ENCODE results near the gene FOXP1.
"Not testable (repeated sequence)": the region's sequence is repeated elsewhere in the genome, so short reads cannot be mapped to it uniquely, and the experiment has no call there.

FOXP1 gene

DNA sequence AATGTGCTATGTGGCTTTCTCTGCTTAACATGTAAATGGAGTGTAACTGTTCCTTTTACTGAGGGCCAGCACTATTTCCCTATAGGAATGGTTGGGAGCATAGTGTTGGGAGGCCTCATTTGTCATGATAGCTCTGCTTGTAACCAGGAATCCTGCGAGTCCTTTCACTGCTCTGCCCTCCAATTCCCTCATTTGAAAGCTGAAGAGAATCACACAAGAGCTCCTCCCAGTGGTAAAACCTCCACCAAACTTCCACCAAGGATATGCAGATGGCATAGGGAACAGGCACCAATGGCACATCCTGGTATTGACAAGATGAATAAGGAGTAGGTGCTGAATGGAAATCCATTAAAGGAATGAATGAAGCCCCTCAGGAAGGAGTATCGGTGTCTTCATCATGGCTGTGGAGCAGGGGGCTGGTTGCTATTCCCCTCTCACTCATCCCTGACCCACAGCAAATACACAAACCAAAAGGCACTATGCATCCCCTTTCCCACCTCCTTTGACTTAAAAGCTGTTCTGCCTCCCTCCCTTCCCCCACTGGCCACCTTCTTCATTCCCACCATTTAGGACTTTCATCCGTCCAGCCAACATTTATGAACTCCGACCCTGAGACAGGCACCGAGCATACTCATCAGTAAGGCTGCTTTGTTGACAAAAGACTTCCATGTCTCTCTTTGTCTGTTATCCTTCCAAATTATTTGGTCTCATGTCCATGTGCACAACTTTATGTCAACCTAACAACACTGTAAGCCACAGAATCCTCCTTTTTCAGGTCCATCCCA is 560.8 kb downstream of the FOXP1 start:
- Histone ChIP-seq H3K27ac (peak overlapping the region in 1 of 2 donors; percentile 23), H3K27me3 (no peaks in the 10 kb centered on the region), H3K4me1 (peaks cover 0 to 80% (median 37%) of the 10 kb centered on the region in 4 donors), H3K36me3 (no peaks in the 10 kb centered on the region), H3K9me3 (no peaks in the 10 kb centered on the region), H3K4me3 (no peak overlapping the region)
- TF ChIP-seq, protein P1, sequence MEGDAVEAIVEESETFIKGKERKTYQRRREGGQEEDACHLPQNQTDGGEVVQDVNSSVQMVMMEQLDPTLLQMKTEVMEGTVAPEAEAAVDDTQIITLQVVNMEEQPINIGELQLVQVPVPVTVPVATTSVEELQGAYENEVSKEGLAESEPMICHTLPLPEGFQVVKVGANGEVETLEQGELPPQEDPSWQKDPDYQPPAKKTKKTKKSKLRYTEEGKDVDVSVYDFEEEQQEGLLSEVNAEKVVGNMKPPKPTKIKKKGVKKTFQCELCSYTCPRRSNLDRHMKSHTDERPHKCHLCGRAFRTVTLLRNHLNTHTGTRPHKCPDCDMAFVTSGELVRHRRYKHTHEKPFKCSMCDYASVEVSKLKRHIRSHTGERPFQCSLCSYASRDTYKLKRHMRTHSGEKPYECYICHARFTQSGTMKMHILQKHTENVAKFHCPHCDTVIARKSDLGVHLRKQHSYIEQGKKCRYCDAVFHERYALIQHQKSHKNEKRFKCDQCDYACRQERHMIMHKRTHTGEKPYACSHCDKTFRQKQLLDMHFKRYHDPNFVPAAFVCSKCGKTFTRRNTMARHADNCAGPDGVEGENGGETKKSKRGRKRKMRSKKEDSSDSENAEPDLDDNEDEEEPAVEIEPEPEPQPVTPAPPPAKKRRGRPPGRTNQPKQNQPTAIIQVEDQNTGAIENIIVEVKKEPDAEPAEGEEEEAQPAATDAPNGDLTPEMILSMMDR (IDR thresholded peaks at IDR 0.05): no peak
- no peak for DNase-seq
- intact Hi-C loops (cut with DNase I; ENCODE audit: low total_unique reads): loop anchor here (10.0 kb wide), 1 partner anchor 282 kb away; no protein-coding TSS in a partner anchor

DNA sequence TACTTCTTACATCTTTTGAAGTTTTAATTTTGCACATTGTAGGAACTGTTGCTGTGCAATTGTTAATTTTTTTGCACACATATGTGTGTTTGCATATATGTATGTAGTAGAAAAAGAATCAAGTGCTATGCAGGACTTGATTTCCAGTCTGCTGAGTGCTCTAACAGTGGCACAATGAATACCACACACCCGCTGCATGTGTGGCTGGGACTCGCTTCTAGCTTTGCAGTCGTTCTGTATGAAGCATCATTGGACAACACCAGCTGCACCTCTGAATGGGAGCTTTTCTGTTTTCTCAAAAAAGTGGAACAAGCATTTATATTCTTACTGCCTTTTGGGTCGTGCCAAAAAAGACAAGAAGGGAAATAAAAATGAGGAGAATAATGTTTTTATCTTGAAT is 564.7 kb downstream of the FOXP1 start:
- peaks cover 0 to 70% (median 11%) of the 10 kb centered on the region in 4 donors for H3K4me1 ChIP-seq
- H3K9me3 ChIP-seq: peaks cover 0 to 3% (median 0%) of the 10 kb centered on the region in 3 donors
- no peak for DNase-seq
- TF ChIP-seq, protein P1 (IDR thresholded peaks at IDR 0.05): no peak
- intact Hi-C loops (cut with DNase I; ENCODE audit: low total_unique reads): no loop called here
- H3K27me3 ChIP-seq: no peaks in the 10 kb centered on the region
- peak overlapping the region; percentile 3 to 50 for H3K27ac ChIP-seq
- no peak overlapping the region for H3K4me3 ChIP-seq
- H3K36me3 ChIP-seq: peaks cover 10 to 15% (median 11%) of the 10 kb centered on the region in 3 donors

DNA sequence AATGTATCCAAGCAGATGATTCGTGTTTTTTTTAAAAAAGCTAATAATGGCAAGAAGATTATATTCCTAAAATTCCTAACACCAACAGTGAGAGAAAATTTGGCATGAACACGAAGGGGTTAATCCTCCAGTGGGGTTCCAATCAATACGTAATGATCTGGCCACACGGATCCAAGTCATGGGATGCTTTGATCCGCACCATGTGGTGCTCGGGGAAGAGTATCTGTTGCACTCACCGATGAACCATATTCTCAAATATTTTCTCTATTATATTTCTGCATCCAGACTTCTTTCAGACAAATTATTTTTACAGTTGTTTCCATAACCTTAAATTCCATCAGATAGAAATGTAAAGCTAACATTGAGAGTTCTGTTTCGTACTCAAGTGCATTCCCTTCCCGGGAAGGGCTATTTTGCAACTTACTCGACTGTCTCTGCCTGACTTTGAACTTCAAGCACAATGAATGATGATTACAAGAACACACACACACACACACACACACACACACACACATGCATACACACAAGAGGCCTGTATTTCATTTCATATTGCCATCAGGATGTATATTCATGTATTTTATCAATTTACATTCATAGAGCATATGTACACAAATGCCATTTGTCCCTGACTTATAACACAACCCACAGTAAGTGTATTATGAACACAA is 567.2 kb downstream of the FOXP1 start:
- TF ChIP-seq, protein P1 (IDR thresholded peaks at IDR 0.05): no peak
- intact Hi-C loops (cut with DNase I; ENCODE audit: low total_unique reads): no loop called here
- Histone ChIP-seq H3K9me3 (peaks cover 0 to 3% (median 0%) of the 10 kb centered on the region in 3 donors), H3K27me3 (no peaks in the 10 kb centered on the region), H3K27ac (peak overlapping the region; percentile 50 to 65), H3K4me3 (peak overlapping the region in 1 of 2 donors; percentile 24), H3K36me3 (peaks cover 10 to 15% (median 11%) of the 10 kb centered on the region in 3 donors), H3K4me1 (peaks cover 0 to 55% (median 7%) of the 10 kb centered on the region in 4 donors)
- DNase-seq: no peak

DNA sequence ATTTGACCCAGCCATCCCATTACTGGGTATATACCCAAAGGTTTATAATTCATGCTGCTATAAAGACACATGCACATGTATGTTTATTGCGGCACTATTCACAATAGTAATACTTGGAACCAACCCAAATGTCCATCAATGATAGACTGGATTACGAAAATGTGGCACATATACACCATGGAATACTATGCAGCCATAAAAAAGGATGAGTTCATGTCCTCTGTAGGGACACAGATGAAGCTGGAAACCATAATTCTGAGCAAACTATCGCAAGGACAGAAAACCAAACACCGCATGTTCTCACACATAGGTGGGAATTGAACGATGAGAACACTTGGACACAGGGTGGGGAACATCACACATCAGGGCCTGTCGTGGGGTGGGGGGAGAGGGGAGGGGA is 568.9 kb downstream of the FOXP1 start:
- DNase-seq; H3K27ac ChIP-seq; H3K27me3 ChIP-seq; H3K4me3 ChIP-seq; intact Hi-C loops (cut with DNase I; ENCODE audit: low total_unique reads); H3K9me3 ChIP-seq: not testable (repeated sequence)
- Histone ChIP-seq H3K4me1 (peaks cover 0 to 58% (median 10%) of the 10 kb centered on the region in 4 donors), H3K36me3 (peaks cover 10 to 15% (median 11%) of the 10 kb centered on the region in 3 donors)

- TF ChIP-seq, protein P1 (IDR thresholded peaks at IDR 0.05): no peak
- Histone ChIP-seq H3K4me1 (peaks cover 0 to 62% (median 16%) of the 10 kb centered on the region in 4 donors), H3K27ac (no peak overlapping the region), H3K4me3 (no peak overlapping the region), H3K9me3 (peaks cover 0 to 3% (median 0%) of the 10 kb centered on the region in 3 donors), H3K36me3 (peaks cover 10 to 15% (median 11%) of the 10 kb centered on the region in 3 donors), H3K27me3 (no peaks in the 10 kb centered on the region)
- no peak for DNase-seq
- intact Hi-C loops (cut with DNase I; ENCODE audit: low total_unique reads): no loop called here
These were observed 570.6 kb downstream of the FOXP1 start for GRCh38 chr3:71012971-71013370.

Data from tibial artery (tissue), 4 donors.